K562 (cell line): Measurements from ENCODE around the gene EFNA2. TPM values are rescaled to one million over a fixed set of nuclear protein-coding genes. Genes with fewer than 3 reads are reported as not detected.

ENCODE experiments used
- BRCA1 ChIP-seq, 2 experiments: fragments of 450-650 bp in 1 of 2; sonication (generic) in 1 of 2; formaldehyde crosslinking in 1 of 2; IDR thresholded peaks; 2 replicates each; pipeline versions ENCODE4 v1.5.0 to v1.6.1; 2017 to 2020; ENCODE audit warnings: mild to moderate bottlenecking in 1 of 2, missing genetic modification reagents in 1 of 2
- DDX20 ChIP-seq: fragments of 450-650 bp; IDR thresholded peaks from 2 replicates; pipeline ENCODE4 v1.6.1; 2016; ENCODE audit warnings: missing genetic modification characterization, low read depth, mild to moderate bottlenecking, missing compliant biosample characterization, moderate library complexity
- GABPB1 ChIP-seq: sonication (generic); formaldehyde crosslinking; IDR thresholded peaks from 2 replicates; pipeline ENCODE4 v1.8.0; 2022; ENCODE audit warnings: mild to moderate bottlenecking, missing genetic modification reagents
- HNRNPLL ChIP-seq: fragments of 200-400 bp; formaldehyde crosslinking; IDR thresholded peaks from 2 replicates; pipeline ENCODE4 v1.6.1; 2017; ENCODE audit warnings: low read length, low read depth, mild to moderate bottlenecking; ENCODE audit not compliant: poor library complexity, severe bottlenecking
- LEF1 ChIP-seq: fragments of 450-650 bp; IDR thresholded peaks from 2 replicates; pipeline ENCODE4 v1.6.1; 2016; ENCODE audit warnings: mild to moderate bottlenecking
- MAFF ChIP-seq: IDR thresholded peaks from 2 replicates; pipeline ENCODE4 v1.6.1; 2012; ENCODE audit warnings: low read length, improper control_type of control experiment
- MYC ChIP-seq, 2 experiments: fragments of 250-450 bp in 1 of 2; sonication (Bioruptor Pico) in 1 of 2; IDR thresholded peaks; 2 replicates each; pipeline versions ENCODE4 v1.5.1 to v1.6.1; 2012 to 2021; ENCODE audit warnings: low read depth in 2 of 2, borderline replicate concordance in 1 of 2, improper control_type of control experiment in 1 of 2, low read length in 1 of 2, mild to moderate bottlenecking in 1 of 2, moderate library complexity in 1 of 2
- NR2C2 ChIP-seq, 2 experiments: fragments of 200-800 bp in 1 of 2; sonication (Bioruptor generic) in 1 of 2; sonication (generic) in 1 of 2; formaldehyde crosslinking in 1 of 2; IDR thresholded peaks; 2 replicates each; pipeline versions ENCODE4 v1.6.1 to v1.8.0; 2016 to 2022; ENCODE audit warnings: mild to moderate bottlenecking in 1 of 2, missing compliant biosample characterization in 1 of 2, missing genetic modification characterization in 1 of 2, missing genetic modification reagents in 1 of 2
- RFX1 ChIP-seq: fragments of 450-650 bp; IDR thresholded peaks from 2 replicates; pipeline ENCODE4 v1.6.1; 2016; ENCODE audit warnings: mild to moderate bottlenecking, moderate library complexity
- SMARCE1 ChIP-seq: fragments of 450-650 bp; IDR thresholded peaks from 2 replicates; pipeline ENCODE4 v1.7.1; 2016; ENCODE audit warnings: mild to moderate bottlenecking
- STAG1 ChIP-seq: sonication (generic); formaldehyde crosslinking; IDR thresholded peaks from 2 replicates; pipeline ENCODE4 v1.5.0; 2020; ENCODE audit warnings: missing genetic modification reagents, borderline replicate concordance
- ZNF551 ChIP-seq: fragments of 250-450 bp; sonication (Bioruptor Pico); IDR thresholded peaks from 2 replicates; pipeline ENCODE4 v1.5.0; 2021; ENCODE audit warnings: mild to moderate bottlenecking, moderate library complexity
- ZNF707 ChIP-seq: fragments of 250-450 bp; sonication (Bioruptor Pico); conservative IDR thresholded peaks from 2 replicates; pipeline ENCODE4 v1.8.0; 2022; ENCODE audit warnings: inconsistent platforms, mild to moderate bottlenecking, moderate library complexity
- polyA plus RNA-seq, 8 experiments: library from polyadenylated mRNA; depleted of rRNA in 4 of 8; stranded (reverse) in 5 of 8; unstranded in 3 of 8; fragments of >200 nt; fragmentation: Nextera tagmentation in 2 of 8; fragmentation: Illumina TruSeq in 1 of 8; extraction: Ambion mirVana in 2 of 8; extraction: Trizol in 1 of 8; gene quantifications; 2 replicates each; pipeline versions ENCODE4 v1.2.1 to v1.2.3, GENCODE V29; 2011 to 2014; ENCODE audit warnings: inconsistent platforms in 1 of 8, missing spikeins in 1 of 8
- total RNA-seq, 7 experiments: library from RNA; depleted of rRNA in 6 of 7; stranded (reverse); fragments of >200 nt in 6 of 7; fragmentation: Illumina TruSeq in 2 of 7; extraction: Trizol in 2 of 7; gene quantifications; 2 replicates each; pipeline versions ENCODE4 v1.2.1 to v1.2.3, GENCODE V29; 2011 to 2021; ENCODE audit warnings: low replicate concordance in 1 of 7
- TF ChIP-seq, protein P1 (sequence below): fragments of 450-650 bp; IDR thresholded peaks from 2 replicates; pipeline ENCODE4 v1.6.1; 2016; ENCODE audit warnings: mild to moderate bottlenecking
- TF ChIP-seq, protein P2 (sequence below), 3 experiments: IDR thresholded peaks in 2 of 3; conservative IDR thresholded peaks in 1 of 3; 2 replicates each; pipeline ENCODE4 v1.5.1; 2011 to 2012; ENCODE audit warnings: low read length in 3 of 3, mild to moderate bottlenecking in 3 of 3, control low read depth in 2 of 3, improper control_type of control experiment in 1 of 3, inconsistent platforms in 1 of 3, low read depth in 1 of 3, mixed read lengths in 1 of 3, moderate library complexity in 1 of 3; ENCODE audit not compliant: insufficient read depth in 2 of 3
- TF ChIP-seq, protein P3 (sequence below): sonication (generic); formaldehyde crosslinking; IDR thresholded peaks from 2 replicates; pipeline ENCODE4 v1.8.1; 2023; ENCODE audit warnings: mild to moderate bottlenecking, missing genetic modification reagents

Gene EFNA2
- total and polyA plus RNA-seq, 9 of the 15 experiments (the other 6 are each of a cell fraction or from before 2014, with no cell fraction given) = 0.11 to 0.44 (median 0.15) TPM; not detected in 6

DNA sequence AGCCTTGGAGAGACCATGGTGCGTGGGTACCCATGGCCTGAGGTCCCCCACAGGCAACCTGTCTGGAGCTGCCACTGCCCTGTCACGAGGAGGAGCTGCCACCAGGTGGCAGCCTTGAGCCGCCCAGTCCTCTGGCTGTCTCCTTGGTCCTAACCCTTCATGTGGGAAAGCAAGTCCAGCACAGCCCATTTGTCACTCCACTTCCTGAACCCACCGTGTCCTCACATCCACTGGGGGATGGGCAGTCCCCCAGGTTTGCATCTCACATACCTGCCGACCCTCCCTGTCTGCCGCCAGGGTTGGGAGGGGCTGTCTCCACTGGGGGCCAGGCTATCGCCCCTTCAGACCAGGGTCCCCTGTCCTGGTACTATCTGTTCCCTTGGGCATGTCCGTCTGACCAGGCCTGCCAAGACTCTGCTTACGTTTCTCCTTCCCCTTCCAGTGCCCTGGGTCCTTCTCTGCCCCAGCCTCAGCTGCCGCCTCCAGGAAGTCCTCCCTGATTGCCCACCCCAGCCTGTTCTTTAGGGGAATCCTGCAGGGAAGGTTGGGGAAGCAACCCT is 5.8 kb upstream of the EFNA2 start (continued):
- TF ChIP-seq GABPB1 (CRISPR knock-in tag) (peak; percentile 52; the same call in 1 of the 2 replicates), BRCA1 (IDR thresholded peaks at IDR 0.05) (no peak), BRCA1 (CRISPR knock-in tag; IDR thresholded peaks at IDR 0.05) (no peak), MAFF (no peak), LEF1 (no peak), HNRNPLL (no peak), ZNF551 (CRISPR knock-in tag) (no peak), MYC (IDR thresholded peaks at IDR 0.05; ENCODE audit: low read depth, low read length) (0 out of 2 replicates have a peak, but pooled peaks have one; percentile 29), MYC (CRISPR knock-in tag; IDR thresholded peaks at IDR 0.05; ENCODE audit: borderline replicate concordance, low read depth) (no peak), DDX20 (tag) (no peak), NR2C2 (CRISPR knock-in tag; IDR thresholded peaks at IDR 0.05) (no peak), NR2C2 (tag; IDR thresholded peaks at IDR 0.05) (no peak), RFX1 (no peak), ZNF707 (CRISPR knock-in tag) (no peak), SMARCE1 (no peak), STAG1 (CRISPR knock-in tag) (peak; percentile 89; the same call in 1 of the 2 replicates)
- TF ChIP-seq, protein P1, sequence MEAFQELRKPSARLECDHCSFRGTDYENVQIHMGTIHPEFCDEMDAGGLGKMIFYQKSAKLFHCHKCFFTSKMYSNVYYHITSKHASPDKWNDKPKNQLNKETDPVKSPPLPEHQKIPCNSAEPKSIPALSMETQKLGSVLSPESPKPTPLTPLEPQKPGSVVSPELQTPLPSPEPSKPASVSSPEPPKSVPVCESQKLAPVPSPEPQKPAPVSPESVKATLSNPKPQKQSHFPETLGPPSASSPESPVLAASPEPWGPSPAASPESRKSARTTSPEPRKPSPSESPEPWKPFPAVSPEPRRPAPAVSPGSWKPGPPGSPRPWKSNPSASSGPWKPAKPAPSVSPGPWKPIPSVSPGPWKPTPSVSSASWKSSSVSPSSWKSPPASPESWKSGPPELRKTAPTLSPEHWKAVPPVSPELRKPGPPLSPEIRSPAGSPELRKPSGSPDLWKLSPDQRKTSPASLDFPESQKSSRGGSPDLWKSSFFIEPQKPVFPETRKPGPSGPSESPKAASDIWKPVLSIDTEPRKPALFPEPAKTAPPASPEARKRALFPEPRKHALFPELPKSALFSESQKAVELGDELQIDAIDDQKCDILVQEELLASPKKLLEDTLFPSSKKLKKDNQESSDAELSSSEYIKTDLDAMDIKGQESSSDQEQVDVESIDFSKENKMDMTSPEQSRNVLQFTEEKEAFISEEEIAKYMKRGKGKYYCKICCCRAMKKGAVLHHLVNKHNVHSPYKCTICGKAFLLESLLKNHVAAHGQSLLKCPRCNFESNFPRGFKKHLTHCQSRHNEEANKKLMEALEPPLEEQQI = no peak
- TF ChIP-seq, protein P2, sequence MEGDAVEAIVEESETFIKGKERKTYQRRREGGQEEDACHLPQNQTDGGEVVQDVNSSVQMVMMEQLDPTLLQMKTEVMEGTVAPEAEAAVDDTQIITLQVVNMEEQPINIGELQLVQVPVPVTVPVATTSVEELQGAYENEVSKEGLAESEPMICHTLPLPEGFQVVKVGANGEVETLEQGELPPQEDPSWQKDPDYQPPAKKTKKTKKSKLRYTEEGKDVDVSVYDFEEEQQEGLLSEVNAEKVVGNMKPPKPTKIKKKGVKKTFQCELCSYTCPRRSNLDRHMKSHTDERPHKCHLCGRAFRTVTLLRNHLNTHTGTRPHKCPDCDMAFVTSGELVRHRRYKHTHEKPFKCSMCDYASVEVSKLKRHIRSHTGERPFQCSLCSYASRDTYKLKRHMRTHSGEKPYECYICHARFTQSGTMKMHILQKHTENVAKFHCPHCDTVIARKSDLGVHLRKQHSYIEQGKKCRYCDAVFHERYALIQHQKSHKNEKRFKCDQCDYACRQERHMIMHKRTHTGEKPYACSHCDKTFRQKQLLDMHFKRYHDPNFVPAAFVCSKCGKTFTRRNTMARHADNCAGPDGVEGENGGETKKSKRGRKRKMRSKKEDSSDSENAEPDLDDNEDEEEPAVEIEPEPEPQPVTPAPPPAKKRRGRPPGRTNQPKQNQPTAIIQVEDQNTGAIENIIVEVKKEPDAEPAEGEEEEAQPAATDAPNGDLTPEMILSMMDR (IDR thresholded peaks at IDR 0.05 in 2 of 3, conservative IDR thresholded peaks at IDR 0.05 in 1 of 3; ENCODE audit: insufficient read depth in 2 of 3, low read depth in 1 of 3, low read length in 3 of 3) = peak; percentile 93 to 98 (median 94)
- TF ChIP-seq, protein P3, sequence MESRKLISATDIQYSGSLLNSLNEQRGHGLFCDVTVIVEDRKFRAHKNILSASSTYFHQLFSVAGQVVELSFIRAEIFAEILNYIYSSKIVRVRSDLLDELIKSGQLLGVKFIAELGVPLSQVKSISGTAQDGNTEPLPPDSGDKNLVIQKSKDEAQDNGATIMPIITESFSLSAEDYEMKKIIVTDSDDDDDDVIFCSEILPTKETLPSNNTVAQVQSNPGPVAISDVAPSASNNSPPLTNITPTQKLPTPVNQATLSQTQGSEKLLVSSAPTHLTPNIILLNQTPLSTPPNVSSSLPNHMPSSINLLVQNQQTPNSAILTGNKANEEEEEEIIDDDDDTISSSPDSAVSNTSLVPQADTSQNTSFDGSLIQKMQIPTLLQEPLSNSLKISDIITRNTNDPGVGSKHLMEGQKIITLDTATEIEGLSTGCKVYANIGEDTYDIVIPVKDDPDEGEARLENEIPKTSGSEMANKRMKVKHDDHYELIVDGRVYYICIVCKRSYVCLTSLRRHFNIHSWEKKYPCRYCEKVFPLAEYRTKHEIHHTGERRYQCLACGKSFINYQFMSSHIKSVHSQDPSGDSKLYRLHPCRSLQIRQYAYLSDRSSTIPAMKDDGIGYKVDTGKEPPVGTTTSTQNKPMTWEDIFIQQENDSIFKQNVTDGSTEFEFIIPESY (CRISPR knock-in tag) = peak; percentile 72
